ENCODE measurements around the gene TSTD2.
A peak's percentile ranks its signal among the peaks of the same experiment; 100 is the strongest.

The TSTD2 gene

DNA sequence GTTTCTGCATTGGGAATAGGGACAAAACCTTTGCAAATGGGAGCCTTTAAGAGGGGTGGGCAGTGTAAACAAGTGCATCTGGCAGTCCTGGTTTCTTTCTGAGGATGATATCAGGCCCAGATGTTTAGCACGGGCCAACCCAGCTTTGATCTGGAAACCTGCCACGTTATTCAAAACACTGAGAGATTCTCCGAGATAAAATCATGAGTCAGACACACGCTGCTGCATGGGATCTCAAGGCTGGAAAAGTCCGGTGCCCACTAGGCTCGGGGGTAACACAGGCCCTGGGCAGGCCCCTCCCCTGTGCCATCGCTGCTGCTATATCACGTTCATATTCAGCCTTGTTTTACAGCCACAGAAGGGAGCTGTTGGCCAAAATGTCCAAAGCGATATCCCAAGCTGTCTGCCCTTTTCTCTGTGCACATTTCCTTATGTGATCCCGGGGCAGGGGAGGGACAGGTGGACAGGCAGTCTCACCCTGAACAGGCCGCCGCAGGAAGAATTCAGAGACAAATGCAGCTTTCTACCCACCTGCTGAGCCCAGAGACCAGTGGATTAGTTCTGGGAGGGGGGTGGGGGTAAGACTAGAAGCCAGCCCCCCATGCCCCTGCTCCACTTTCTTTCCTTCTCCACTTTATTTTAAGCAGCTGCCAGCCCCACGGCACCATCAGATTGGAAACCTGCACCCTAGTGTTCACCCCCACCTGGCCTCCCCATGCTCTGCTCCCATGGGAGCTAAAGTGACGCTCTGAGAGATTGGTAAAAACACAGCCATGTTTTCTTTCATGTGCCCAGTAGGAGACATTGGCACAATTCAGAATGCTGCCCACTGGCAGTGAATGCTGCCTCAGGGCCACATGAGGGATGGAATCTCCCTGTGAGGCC is 68.6 kb downstream of the TSTD2 start:
- Histone ChIP-seq H3K27me3 (ENCODE audit: insufficient read depth, low read depth) (no peaks in the 10 kb centered on the region), H3K4me3 (IDR thresholded peaks at IDR 0.05; ENCODE audit: insufficient read depth, low read depth, low read length) (no peak overlapping the region), H3K4me1 (ENCODE audit: low read depth, poor library complexity, severe bottlenecking) (peaks cover 21% of the 10 kb centered on the region), H4K20me1 (ENCODE audit: insufficient read depth) (no peaks in the 10 kb centered on the region), H3K79me2 (ENCODE audit: insufficient read depth, low read depth) (no peaks in the 10 kb centered on the region), H3K9ac (no peak overlapping the region), H3K36me3 (ENCODE audit: insufficient read depth) (no peaks in the 10 kb centered on the region), H2AFZ (ENCODE audit: low read depth) (no peak overlapping the region), H3K4me2 (no peak overlapping the region), H3K27ac (no peak overlapping the region)
- TF ChIP-seq, protein P1, sequence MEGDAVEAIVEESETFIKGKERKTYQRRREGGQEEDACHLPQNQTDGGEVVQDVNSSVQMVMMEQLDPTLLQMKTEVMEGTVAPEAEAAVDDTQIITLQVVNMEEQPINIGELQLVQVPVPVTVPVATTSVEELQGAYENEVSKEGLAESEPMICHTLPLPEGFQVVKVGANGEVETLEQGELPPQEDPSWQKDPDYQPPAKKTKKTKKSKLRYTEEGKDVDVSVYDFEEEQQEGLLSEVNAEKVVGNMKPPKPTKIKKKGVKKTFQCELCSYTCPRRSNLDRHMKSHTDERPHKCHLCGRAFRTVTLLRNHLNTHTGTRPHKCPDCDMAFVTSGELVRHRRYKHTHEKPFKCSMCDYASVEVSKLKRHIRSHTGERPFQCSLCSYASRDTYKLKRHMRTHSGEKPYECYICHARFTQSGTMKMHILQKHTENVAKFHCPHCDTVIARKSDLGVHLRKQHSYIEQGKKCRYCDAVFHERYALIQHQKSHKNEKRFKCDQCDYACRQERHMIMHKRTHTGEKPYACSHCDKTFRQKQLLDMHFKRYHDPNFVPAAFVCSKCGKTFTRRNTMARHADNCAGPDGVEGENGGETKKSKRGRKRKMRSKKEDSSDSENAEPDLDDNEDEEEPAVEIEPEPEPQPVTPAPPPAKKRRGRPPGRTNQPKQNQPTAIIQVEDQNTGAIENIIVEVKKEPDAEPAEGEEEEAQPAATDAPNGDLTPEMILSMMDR (conservative IDR thresholded peaks at IDR 0.05; ENCODE audit: low read depth, low read length), result no peak

DNA sequence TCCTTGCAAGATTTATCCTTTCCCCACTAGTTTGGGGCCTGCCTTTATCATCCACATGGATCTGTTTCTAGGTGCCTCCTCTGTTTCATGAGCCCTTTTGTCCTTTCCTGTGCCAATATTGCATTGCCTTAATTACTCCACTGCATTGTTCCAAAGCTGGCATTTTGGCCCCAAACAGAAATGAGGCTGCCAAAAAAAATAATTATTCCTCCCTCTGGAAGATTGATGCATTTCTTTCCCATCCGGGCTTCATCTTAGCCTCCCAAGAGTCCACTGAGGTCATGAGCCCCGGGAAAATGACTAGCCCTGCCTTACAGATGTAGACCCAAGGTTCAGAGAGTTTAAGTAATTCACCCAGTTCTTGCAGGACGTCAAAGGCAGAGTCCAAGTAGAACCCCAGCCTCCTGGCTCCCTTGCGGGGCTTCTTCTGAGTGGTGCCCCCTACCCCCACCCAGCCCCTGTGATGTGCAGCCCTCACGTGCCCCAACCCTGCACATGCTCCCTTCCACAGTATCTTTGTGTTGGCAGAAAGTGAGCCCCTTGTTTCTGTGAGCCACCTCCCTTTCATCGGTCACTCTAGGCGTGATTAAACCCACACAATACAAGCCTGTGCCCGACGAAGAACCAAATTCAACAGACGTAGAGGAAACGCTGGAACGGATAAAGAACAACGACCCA is 69.6 kb downstream of the TSTD2 start:
- H3K27ac ChIP-seq, result no peak overlapping the region
- H2AFZ ChIP-seq (ENCODE audit: low read depth), result no peak overlapping the region
- no peak overlapping the region for H3K4me3 ChIP-seq (IDR thresholded peaks at IDR 0.05; ENCODE audit: insufficient read depth, low read depth, low read length)
- TF ChIP-seq, protein P1 (conservative IDR thresholded peaks at IDR 0.05; ENCODE audit: low read depth, low read length), result no peak
- no peaks in the 10 kb centered on the region for H3K79me2 ChIP-seq (ENCODE audit: insufficient read depth, low read depth)
- peaks cover 27% of the 10 kb centered on the region for H3K4me1 ChIP-seq (ENCODE audit: low read depth, poor library complexity, severe bottlenecking)
- H3K9ac ChIP-seq, result no peak overlapping the region
- H3K27me3 ChIP-seq (ENCODE audit: insufficient read depth, low read depth), result no peaks in the 10 kb centered on the region
- H4K20me1 ChIP-seq (ENCODE audit: insufficient read depth), result no peaks in the 10 kb centered on the region
- no peak overlapping the region for H3K4me2 ChIP-seq
- no peaks in the 10 kb centered on the region for H3K36me3 ChIP-seq (ENCODE audit: insufficient read depth)

DNA sequence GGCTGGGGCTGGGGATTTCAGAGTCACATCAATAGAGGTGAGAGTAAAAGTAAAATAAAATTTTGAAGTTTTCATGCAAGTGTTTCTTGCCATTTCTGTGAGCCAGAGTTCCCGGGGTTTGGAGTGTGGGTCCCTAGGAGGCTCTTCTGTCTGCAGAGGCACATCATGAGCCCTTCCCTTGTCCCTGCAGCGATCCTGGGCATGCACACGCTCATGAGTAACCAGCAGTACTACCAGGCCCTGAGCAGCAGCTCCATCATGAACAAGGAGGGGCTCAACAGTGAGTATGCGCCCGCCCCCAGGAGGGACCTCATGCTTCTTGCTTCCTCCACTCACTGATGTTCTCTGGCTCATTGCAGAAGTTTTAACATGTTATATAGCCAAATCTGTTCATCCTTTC is 70.6 kb downstream of the TSTD2 start:
- Histone ChIP-seq H4K20me1 (ENCODE audit: insufficient read depth) (no peaks in the 10 kb centered on the region), H3K4me1 (ENCODE audit: low read depth, poor library complexity, severe bottlenecking) (peaks cover 37% of the 10 kb centered on the region), H3K36me3 (ENCODE audit: insufficient read depth) (no peaks in the 10 kb centered on the region), H2AFZ (ENCODE audit: low read depth) (no peak overlapping the region), H3K27me3 (ENCODE audit: insufficient read depth, low read depth) (no peaks in the 10 kb centered on the region), H3K4me2 (no peak overlapping the region), H3K4me3 (IDR thresholded peaks at IDR 0.05; ENCODE audit: insufficient read depth, low read depth, low read length) (no peak overlapping the region), H3K79me2 (ENCODE audit: insufficient read depth, low read depth) (no peaks in the 10 kb centered on the region), H3K27ac (no peak overlapping the region), H3K9ac (no peak overlapping the region)
- TF ChIP-seq, protein P1 (conservative IDR thresholded peaks at IDR 0.05; ENCODE audit: low read depth, low read length), result no peak

DNA sequence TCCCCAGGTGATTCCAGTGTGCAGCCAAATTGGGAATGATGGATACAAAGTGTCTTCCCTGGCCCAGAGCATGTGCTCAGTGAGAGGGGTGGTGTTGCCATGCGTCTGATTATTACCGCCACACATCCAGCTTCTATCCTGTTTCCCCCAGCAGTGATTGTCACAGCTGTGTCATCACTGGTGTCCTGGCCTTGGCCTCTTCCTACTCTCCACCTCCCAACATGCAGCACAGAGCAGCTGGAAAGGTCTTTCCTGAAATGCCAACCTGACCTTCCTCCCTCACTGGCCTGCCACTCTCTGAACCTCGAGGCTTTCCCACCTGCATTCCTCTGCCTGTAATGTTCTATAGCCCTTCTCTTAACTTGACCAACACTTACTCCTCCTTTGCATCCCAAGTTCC is 71.7 kb downstream of the TSTD2 start:
- no peak overlapping the region for H3K27ac ChIP-seq
- no peak overlapping the region for H3K4me3 ChIP-seq (IDR thresholded peaks at IDR 0.05; ENCODE audit: insufficient read depth, low read depth, low read length)
- H3K79me2 ChIP-seq (ENCODE audit: insufficient read depth, low read depth), result no peaks in the 10 kb centered on the region
- H3K36me3 ChIP-seq (ENCODE audit: insufficient read depth), result no peaks in the 10 kb centered on the region
- H4K20me1 ChIP-seq (ENCODE audit: insufficient read depth), result no peaks in the 10 kb centered on the region
- H3K4me2 ChIP-seq, result peak overlapping the region; percentile 7; the same call in 1 of the 2 replicates
- TF ChIP-seq, protein P1 (conservative IDR thresholded peaks at IDR 0.05; ENCODE audit: low read depth, low read length), result no peak
- no peak overlapping the region for H3K9ac ChIP-seq
- no peak overlapping the region for H2AFZ ChIP-seq (ENCODE audit: low read depth)
- H3K27me3 ChIP-seq (ENCODE audit: insufficient read depth, low read depth), result no peaks in the 10 kb centered on the region
- H3K4me1 ChIP-seq (ENCODE audit: low read depth, poor library complexity, severe bottlenecking), result peaks cover 45% of the 10 kb centered on the region
